ENCODE data around the gene CPT2. TPM values are rescaled to one million over a fixed set of nuclear protein-coding genes. Genes with fewer than 3 reads are reported as not detected.
"Not testable (repeated sequence)": the region's sequence is repeated elsewhere in the genome, so short reads cannot be mapped to it uniquely, and the experiment has no call there.

The CPT2 gene
- polyA plus RNA-seq, 2 donors = 8.2 to 16.5 TPM

- Histone ChIP-seq H3K36me3 (ENCODE audit: control insufficient read depth in 2 of 2, insufficient read depth in 2 of 2, low read length in 1 of 2) (no peaks in the 10 kb centered on the region), H3K27ac (ENCODE audit: low read depth in 2 of 2, low read length in 1 of 2) (no peak overlapping the region), H3K4me3 (ENCODE audit: low read depth in 1 of 2, low read length in 2 of 2) (no peak overlapping the region), H3K27me3 (ENCODE audit: control insufficient read depth in 1 of 2, insufficient read depth in 2 of 2, low read length in 2 of 2) (no peaks in the 10 kb centered on the region), H3K4me1 (ENCODE audit: control insufficient read depth in 2 of 2, insufficient read depth in 2 of 2, low read length in 1 of 2) (no peaks in the 10 kb centered on the region), H3K9me3 (ENCODE audit: control insufficient read depth in 2 of 2, insufficient read depth in 1 of 2, low read depth in 1 of 2, low read length in 1 of 2) (no peaks in the 10 kb centered on the region)
- 65 to 77% methylated on average over 10 of the region's 10 CpGs for WGBS, 2 donors
Measured at GRCh38 chr1:53190210-53190611, 6.4 kb upstream of the CPT2 start.

GRCh38 chr1:53195246-53196016 lies 1.2 kb upstream of the CPT2 start:
- H3K27ac ChIP-seq (ENCODE audit: low read depth in 2 of 2, low read length in 1 of 2) = peak overlapping the region; percentile 40 to 76
- no peak overlapping the region for H3K4me3 ChIP-seq (ENCODE audit: low read depth in 1 of 2, low read length in 2 of 2)
- 73 to 78% methylated on average over 11 of the region's 11 CpGs for WGBS, 2 donors
- H3K36me3 ChIP-seq (ENCODE audit: control insufficient read depth in 2 of 2, insufficient read depth in 2 of 2, low read length in 1 of 2) = no peaks in the 10 kb centered on the region
- H3K27me3 ChIP-seq (ENCODE audit: control insufficient read depth in 1 of 2, insufficient read depth in 2 of 2, low read length in 2 of 2) = no peaks in the 10 kb centered on the region
- H3K4me1 ChIP-seq (ENCODE audit: control insufficient read depth in 2 of 2, insufficient read depth in 2 of 2, low read length in 1 of 2) = peaks cover 0 to 4% of the 10 kb centered on the region in 2 donors
- H3K9me3 ChIP-seq (ENCODE audit: control insufficient read depth in 2 of 2, insufficient read depth in 1 of 2, low read depth in 1 of 2, low read length in 1 of 2) = no peaks in the 10 kb centered on the region

- Histone ChIP-seq H3K36me3 (ENCODE audit: control insufficient read depth in 2 of 2, insufficient read depth in 2 of 2, low read length in 1 of 2) (no peaks in the 10 kb centered on the region), H3K27me3 (ENCODE audit: control insufficient read depth in 1 of 2, insufficient read depth in 2 of 2, low read length in 2 of 2) (no peaks in the 10 kb centered on the region), H3K4me1 (ENCODE audit: control insufficient read depth in 2 of 2, insufficient read depth in 2 of 2, low read length in 1 of 2) (peaks cover 0 to 4% of the 10 kb centered on the region in 2 donors), H3K4me3 (ENCODE audit: low read depth in 1 of 2, low read length in 2 of 2) (peak overlapping the region in 1 of 2 donors; percentile 96), H3K9me3 (ENCODE audit: control insufficient read depth in 2 of 2, insufficient read depth in 1 of 2, low read depth in 1 of 2, low read length in 1 of 2) (no peaks in the 10 kb centered on the region), H3K27ac (ENCODE audit: low read depth in 2 of 2, low read length in 1 of 2) (peak overlapping the region; percentile 40 to 76)
- WGBS, 2 donors = 31 to 33% methylated on average over 9 of the region's 9 CpGs
Measured at GRCh38 chr1:53196017-53196484, 573 bp upstream of the CPT2 start.

- H3K4me3 ChIP-seq (ENCODE audit: low read depth in 1 of 2, low read length in 2 of 2) = peak overlapping the region; percentile 74 to 96
- H3K27ac ChIP-seq (ENCODE audit: low read depth in 2 of 2, low read length in 1 of 2) = peak overlapping the region; percentile 96 to 98
- H3K27me3 ChIP-seq (ENCODE audit: control insufficient read depth in 1 of 2, insufficient read depth in 2 of 2, low read length in 2 of 2) = no peaks in the 10 kb centered on the region
- H3K4me1 ChIP-seq (ENCODE audit: control insufficient read depth in 2 of 2, insufficient read depth in 2 of 2, low read length in 1 of 2) = peaks cover 0 to 4% of the 10 kb centered on the region in 2 donors
- 27 to 29% methylated on average over 13 of the region's 13 CpGs for WGBS, 2 donors
- peaks cover 4 to 5% of the 10 kb centered on the region in 2 donors for H3K36me3 ChIP-seq (ENCODE audit: control insufficient read depth in 2 of 2, insufficient read depth in 2 of 2, low read length in 1 of 2)
- no peaks in the 10 kb centered on the region for H3K9me3 ChIP-seq (ENCODE audit: control insufficient read depth in 2 of 2, insufficient read depth in 1 of 2, low read depth in 1 of 2, low read length in 1 of 2)
Measured at GRCh38 chr1:53197291-53198200, 922 bp downstream of the CPT2 start.

GRCh38 chr1:53198241-53198651 lies 1.6 kb downstream of the CPT2 start:
- Histone ChIP-seq H3K36me3 (ENCODE audit: control insufficient read depth in 2 of 2, insufficient read depth in 2 of 2, low read length in 1 of 2) (peaks cover 4 to 6% of the 10 kb centered on the region in 2 donors), H3K27me3 (ENCODE audit: control insufficient read depth in 1 of 2, insufficient read depth in 2 of 2, low read length in 2 of 2) (no peaks in the 10 kb centered on the region), H3K27ac (ENCODE audit: low read depth in 2 of 2, low read length in 1 of 2) (peak overlapping the region; percentile 96 to 98), H3K4me3 (ENCODE audit: low read depth in 1 of 2, low read length in 2 of 2) (no peak overlapping the region), H3K9me3 (ENCODE audit: control insufficient read depth in 2 of 2, insufficient read depth in 1 of 2, low read depth in 1 of 2, low read length in 1 of 2) (no peaks in the 10 kb centered on the region), H3K4me1 (ENCODE audit: control insufficient read depth in 2 of 2, insufficient read depth in 2 of 2, low read length in 1 of 2) (peaks cover 0 to 4% of the 10 kb centered on the region in 2 donors)
- 31 to 36% methylated on average over 4 of the region's 4 CpGs for WGBS, 2 donors

GRCh38 chr1:53203466-53203865 lies 6.8 kb downstream of the CPT2 start:
- Histone ChIP-seq H3K4me3 (ENCODE audit: low read depth in 1 of 2, low read length in 2 of 2) (no peak overlapping the region), H3K9me3 (ENCODE audit: control insufficient read depth in 2 of 2, insufficient read depth in 1 of 2, low read depth in 1 of 2, low read length in 1 of 2) (peaks cover 0 to 8% of the 10 kb centered on the region in 2 donors), H3K27me3 (ENCODE audit: control insufficient read depth in 1 of 2, insufficient read depth in 2 of 2, low read length in 2 of 2) (no peaks in the 10 kb centered on the region), H3K36me3 (ENCODE audit: control insufficient read depth in 2 of 2, insufficient read depth in 2 of 2, low read length in 1 of 2) (peaks cover 6 to 11% of the 10 kb centered on the region in 2 donors), H3K27ac (ENCODE audit: low read depth in 2 of 2, low read length in 1 of 2) (no peak overlapping the region), H3K4me1 (ENCODE audit: control insufficient read depth in 2 of 2, insufficient read depth in 2 of 2, low read length in 1 of 2) (no peaks in the 10 kb centered on the region)
- WGBS, 2 donors = 88 to 94% methylated on average over 3 of the region's 3 CpGs

GRCh38 chr1:53205496-53205895 lies 8.9 kb downstream of the CPT2 start:
- H3K36me3 ChIP-seq (ENCODE audit: control insufficient read depth in 2 of 2, insufficient read depth in 2 of 2, low read length in 1 of 2) = peaks cover 6 to 13% of the 10 kb centered on the region in 2 donors
- not testable (repeated sequence) for H3K27ac ChIP-seq (ENCODE audit: low read depth in 2 of 2, low read length in 1 of 2); H3K4me1 ChIP-seq (ENCODE audit: control insufficient read depth in 2 of 2, insufficient read depth in 2 of 2, low read length in 1 of 2); H3K4me3 ChIP-seq (ENCODE audit: low read depth in 1 of 2, low read length in 2 of 2); H3K9me3 ChIP-seq (ENCODE audit: control insufficient read depth in 2 of 2, insufficient read depth in 1 of 2, low read depth in 1 of 2, low read length in 1 of 2); H3K27me3 ChIP-seq (ENCODE audit: control insufficient read depth in 1 of 2, insufficient read depth in 2 of 2, low read length in 2 of 2)
- WGBS, 2 donors = 98 to 100% methylated on average over 1 of the region's 1 CpG

- H3K4me1 ChIP-seq (ENCODE audit: control insufficient read depth in 2 of 2, insufficient read depth in 2 of 2, low read length in 1 of 2); H3K27ac ChIP-seq (ENCODE audit: low read depth in 2 of 2, low read length in 1 of 2); H3K9me3 ChIP-seq (ENCODE audit: control insufficient read depth in 2 of 2, insufficient read depth in 1 of 2, low read depth in 1 of 2, low read length in 1 of 2); H3K4me3 ChIP-seq (ENCODE audit: low read depth in 1 of 2, low read length in 2 of 2); H3K27me3 ChIP-seq (ENCODE audit: control insufficient read depth in 1 of 2, insufficient read depth in 2 of 2, low read length in 2 of 2): not testable (repeated sequence)
- WGBS, 2 donors = 98 to 99% methylated on average over 3 of the region's 3 CpGs
- H3K36me3 ChIP-seq (ENCODE audit: control insufficient read depth in 2 of 2, insufficient read depth in 2 of 2, low read length in 1 of 2) = peaks cover 8 to 18% of the 10 kb centered on the region in 2 donors
Measured at GRCh38 chr1:53206083-53206685, 9.6 kb downstream of the CPT2 start.

- Histone ChIP-seq H3K27me3 (ENCODE audit: control insufficient read depth in 1 of 2, insufficient read depth in 2 of 2, low read length in 2 of 2) (no peaks in the 10 kb centered on the region), H3K36me3 (ENCODE audit: control insufficient read depth in 2 of 2, insufficient read depth in 2 of 2, low read length in 1 of 2) (peaks cover 9 to 19% of the 10 kb centered on the region in 2 donors), H3K27ac (ENCODE audit: low read depth in 2 of 2, low read length in 1 of 2) (no peak overlapping the region), H3K9me3 (ENCODE audit: control insufficient read depth in 2 of 2, insufficient read depth in 1 of 2, low read depth in 1 of 2, low read length in 1 of 2) (peaks cover 0 to 8% of the 10 kb centered on the region in 2 donors), H3K4me1 (ENCODE audit: control insufficient read depth in 2 of 2, insufficient read depth in 2 of 2, low read length in 1 of 2) (no peaks in the 10 kb centered on the region), H3K4me3 (ENCODE audit: low read depth in 1 of 2, low read length in 2 of 2) (no peak overlapping the region)
- 93 to 98% methylated on average over 1 of the region's 1 CpG for WGBS, 2 donors
Measured at GRCh38 chr1:53206735-53207379, 10.2 kb downstream of the CPT2 start.
